Measurements from ENCODE around the gene SLC33A1.

- TF ChIP-seq POLR2AphosphoS5 (IDR thresholded peaks at IDR 0.05; ENCODE audit: low read depth, low read length): no peak
- TF ChIP-seq POLR2A (IDR thresholded peaks at IDR 0.05; ENCODE audit: low read depth, low read length): no peak
- TF ChIP-seq TAF1 (IDR thresholded peaks at IDR 0.05; ENCODE audit: borderline replicate concordance, low read depth, low read length): no peak
These were observed 5.6 kb upstream of the SLC33A1 start for GRCh38 chr3:155859859-155860258.

All from GM12892 (cell line).